H1 (cell line): ENCODE data around the gene RASGRP4. TPM values are rescaled to one million over a fixed set of nuclear protein-coding genes. Genes with fewer than 3 reads are reported as not detected.

Source experiments
- CTCF ChIA-PET: fragments of 300-600 bp; sonication (Branson Sonifier 250); formaldehyde crosslinking; loops from one replicate; lab custom pipeline; 2021; ENCODE audit not compliant: partially characterized antibody; lab: Charles Lee
- POLR2A ChIA-PET: fragments of 300-600 bp; sonication (Branson Sonifier 250); formaldehyde crosslinking; loops from one replicate; lab custom pipeline; 2021; ENCODE audit warnings: inconsistent platforms; ENCODE audit not compliant: partially characterized antibody; lab: Charles Lee
- DNase-seq, 2 experiments: peaks; one replicate each; pipeline versions ENCODE4 v3.0.0 to v3.0.0-alpha.2; 2010 to 2022; ENCODE audit warnings: low spot score in 2 of 2, low read depth in 1 of 2, mixed read lengths in 1 of 2
- FAIRE-seq: peaks from 2 replicates; lab custom pipeline; 2011; peaks lifted over from hg19 to GRCh38; lab: Jason Lieb, UNC
- H2AFZ ChIP-seq: 2 replicates; pipeline ENCODE4 v1.8.1; 2012; ENCODE audit warnings: low read length, inconsistent platforms
- H2AK5ac ChIP-seq: 2 replicates; pipeline ENCODE4 v1.6.1; 2013; ENCODE audit warnings: low read depth, low read length
- H2BK120ac ChIP-seq: replicated peaks from 2 replicates; pipeline ENCODE3; 2013; ENCODE audit warnings: low read depth, low read length, inconsistent platforms
- H2BK12ac ChIP-seq: 2 replicates; pipeline ENCODE4 v1.6.1; 2013; ENCODE audit warnings: low read depth, low read length
- H2BK15ac ChIP-seq: 2 replicates; pipeline ENCODE4 v1.6.1; 2013; ENCODE audit warnings: low read length
- H2BK20ac ChIP-seq: 2 replicates; pipeline ENCODE4 v1.6.1; 2013; ENCODE audit warnings: low read length
- H2BK5ac ChIP-seq: 2 replicates; pipeline ENCODE4 v1.6.1; 2013; ENCODE audit warnings: low read depth, low read length
- H3K14ac ChIP-seq: 2 replicates; pipeline ENCODE4 v1.6.1; 2013; ENCODE audit warnings: inconsistent platforms; ENCODE audit not compliant: insufficient read length
- H3K18ac ChIP-seq: 2 replicates; pipeline ENCODE4 v1.6.1; 2013; ENCODE audit warnings: low read length; ENCODE audit errors: extremely low read depth
- H3K23ac ChIP-seq: 2 replicates; pipeline ENCODE4 v1.6.1; 2013; ENCODE audit warnings: inconsistent platforms; ENCODE audit not compliant: insufficient read length
- H3K23me2 ChIP-seq: 2 replicates; pipeline ENCODE4 v1.6.1; 2013; ENCODE audit warnings: low read depth, low read length
- H3K27ac ChIP-seq: 2 replicates; pipeline ENCODE4 v1.6.1; 2011; ENCODE audit warnings: low read depth, low read length, inconsistent platforms
- H3K27me3 ChIP-seq, 4 experiments: replicated peaks in 1 of 4; 1 replicate in 1 of 4; 2 replicates in 3 of 4; pipeline versions ENCODE4 v1.6.1 to v1.8.1; 2011 to 2013; ENCODE audit warnings: low read length in 3 of 4, mild to moderate bottlenecking in 3 of 4, inconsistent platforms in 2 of 4, mixed read lengths in 2 of 4, moderate library complexity in 1 of 4; ENCODE audit not compliant: control insufficient read depth in 3 of 4, insufficient read depth in 3 of 4; ENCODE audit errors: extremely low read depth in 1 of 4
- H3K36me3 ChIP-seq, 4 experiments: 2 replicates each; pipeline versions ENCODE4 v1.6.1 to v1.8.1; 2011 to 2013; ENCODE audit warnings: mild to moderate bottlenecking in 4 of 4, low read length in 3 of 4, moderate library complexity in 2 of 4, control low read depth in 1 of 4, inconsistent platforms in 1 of 4; ENCODE audit not compliant: insufficient read depth in 4 of 4, control insufficient read depth in 2 of 4
- H3K4ac ChIP-seq: replicated peaks from 2 replicates; pipeline ENCODE3; 2013; ENCODE audit warnings: low read length, low read depth, mixed read lengths, inconsistent platforms; ENCODE audit not compliant: insufficient read length
- H3K4me1 ChIP-seq, 4 experiments: replicated peaks in 1 of 4; 1 replicate in 1 of 4; 2 replicates in 3 of 4; pipeline versions ENCODE4 v1.6.1 to v1.8.1; 2011 to 2013; ENCODE audit warnings: low read length in 3 of 4, inconsistent platforms in 2 of 4, mixed read lengths in 1 of 4; ENCODE audit not compliant: insufficient read depth in 4 of 4, control insufficient read depth in 3 of 4
- H3K4me2 ChIP-seq, 2 experiments: 2 replicates each; pipeline versions ENCODE4 v1.6.1 to v1.8.1; 2011 to 2013; ENCODE audit warnings: low read depth in 2 of 2, low read length in 2 of 2, control low read depth in 1 of 2, inconsistent platforms in 1 of 2, mild to moderate bottlenecking in 1 of 2; ENCODE audit not compliant: insufficient read depth in 1 of 2
- H3K4me3 ChIP-seq, 4 experiments: fragments of 200-600, 300-600 bp in 1 of 4; sonication (generic), shearing (Covaris generic), sonication (Bioruptor Twin) in 1 of 4; 2 replicates each; pipeline versions ENCODE4 v1.5.1 to v1.8.1; 2011 to 2016; ENCODE audit warnings: low read length in 4 of 4, low read depth in 3 of 4, control low read depth in 2 of 4, inconsistent platforms in 2 of 4, mild to moderate bottlenecking in 2 of 4, mixed read lengths in 1 of 4, moderate library complexity in 1 of 4; ENCODE audit not compliant: insufficient read depth in 2 of 4; ENCODE audit errors: extremely low read depth in 1 of 4
- H3K56ac ChIP-seq: replicated peaks from 2 replicates; pipeline ENCODE3; 2013; ENCODE audit warnings: low read depth, mild to moderate bottlenecking, mixed read lengths, low read length, inconsistent platforms; ENCODE audit not compliant: insufficient read length
- H3K79me1 ChIP-seq: 2 replicates; pipeline ENCODE4 v1.6.1; 2013; ENCODE audit warnings: low read depth, low read length, control low read depth
- H3K79me2 ChIP-seq, 2 experiments: 2 replicates each; pipeline versions ENCODE4 v1.6.1 to v1.8.1; 2012 to 2013; ENCODE audit warnings: low read length in 2 of 2, mild to moderate bottlenecking in 2 of 2, inconsistent platforms in 1 of 2; ENCODE audit not compliant: insufficient read depth in 2 of 2, control insufficient read depth in 1 of 2
- H3K9ac ChIP-seq, 4 experiments: replicated peaks in 1 of 4; 1 replicate in 1 of 4; 2 replicates in 3 of 4; pipeline versions ENCODE4 v1.6.1 to v1.8.1; 2011 to 2013; ENCODE audit warnings: low read depth in 3 of 4, low read length in 3 of 4, control low read depth in 2 of 4, mild to moderate bottlenecking in 2 of 4, moderate library complexity in 2 of 4, inconsistent platforms in 1 of 4; ENCODE audit errors: extremely low read depth in 1 of 4
- H3K9me3 ChIP-seq, 2 experiments: 2 replicates each; pipeline versions ENCODE4 v1.6.1 to v1.8.1; 2012 to 2013; ENCODE audit warnings: mild to moderate bottlenecking in 2 of 2, moderate library complexity in 2 of 2, control low read depth in 1 of 2, inconsistent platforms in 1 of 2, low read depth in 1 of 2, low read length in 1 of 2, mixed read lengths in 1 of 2; ENCODE audit not compliant: insufficient read depth in 2 of 2
- H4K20me1 ChIP-seq, 2 experiments: replicated peaks in 1 of 2; 2 replicates each; pipeline versions ENCODE3 to v1.8.1; 2011 to 2013; ENCODE audit warnings: inconsistent platforms in 2 of 2, low read length in 2 of 2, mild to moderate bottlenecking in 1 of 2; ENCODE audit not compliant: insufficient read depth in 2 of 2, control insufficient read depth in 1 of 2
- H4K5ac ChIP-seq: 2 replicates; pipeline ENCODE4 v1.6.1; 2013; ENCODE audit warnings: low read length, low read depth, mixed read lengths, inconsistent platforms; ENCODE audit not compliant: insufficient read length
- H4K8ac ChIP-seq: 2 replicates; pipeline ENCODE4 v1.8.0; 2013; ENCODE audit warnings: mild to moderate bottlenecking, moderate library complexity, low read length, inconsistent platforms; ENCODE audit not compliant: insufficient read depth; ENCODE audit errors: extremely low read depth
- H4K91ac ChIP-seq: replicated peaks from 2 replicates; pipeline ENCODE3; 2013; ENCODE audit warnings: low read length, mixed read lengths, inconsistent platforms; ENCODE audit not compliant: insufficient read length
- BACH1 ChIP-seq: IDR thresholded peaks from 2 replicates; pipeline ENCODE4 v1.6.1; 2012; ENCODE audit warnings: low read length, improper control_type of control experiment
- CHD2 ChIP-seq: IDR thresholded peaks from 2 replicates; pipeline ENCODE4 v1.6.1; 2012; ENCODE audit warnings: low read length, improper control_type of control experiment
- KDM1A ChIP-seq: fragments of 200-600, 300-600 bp; sonication (generic); IDR thresholded peaks from 2 replicates; pipeline ENCODE4 v1.7.1; 2016; ENCODE audit warnings: mild to moderate bottlenecking, low read length, borderline replicate concordance
- WGBS, 2 experiments: shearing (Covaris generic) in 1 of 2; methylation state at CpG; one replicate each; pipeline versions ENCODE4 v1.1.6 to v1.1.7; 2013 to 2015; ENCODE audit warnings: low lambda C conversion rate in 2 of 2, mixed read lengths in 2 of 2, inconsistent platforms in 1 of 2, low coverage in 1 of 2, missing lambda C conversion rate in 1 of 2; ENCODE audit not compliant: insufficient replicate concordance in 2 of 2, insufficient coverage in 1 of 2, insufficient read length in 1 of 2; ENCODE audit errors: extremely low coverage in 1 of 2, missing lambda C conversion rate in 1 of 2; 5-methylcytosine and 5-hydroxymethylcytosine counted together
- polyA plus RNA-seq, 7 experiments: library from polyadenylated mRNA; depleted of rRNA in 3 of 7; stranded (reverse) in 5 of 7; unstranded in 2 of 7; fragments of >200 nt in 5 of 7; fragments of 200-250 nt in 2 of 7; gene quantifications; 1 replicate in 5 of 7; 2 replicates in 1 of 7; 4 replicates in 1 of 7; pipeline versions ENCODE4 v1.2.1 to v1.2.3, GENCODE V29; 2011 to 2013; ENCODE audit warnings: missing spikeins in 2 of 7, mixed read lengths in 2 of 7
- total RNA-seq: library from RNA; stranded (reverse); fragmentation: NEBNext Ultra II Directional; extraction: Animal tissue kit (Norgen Biotek cat#: 25700); gene quantifications from 2 replicates; pipeline ENCODE4 v1.2.1, GENCODE V29; 2021

The RASGRP4 gene
- total and polyA plus RNA-seq, 2 of the 8 experiments (the other 6 are each of a cell fraction or from before 2014, with no cell fraction given): 1.9 to 3.1 TPM

DNA sequence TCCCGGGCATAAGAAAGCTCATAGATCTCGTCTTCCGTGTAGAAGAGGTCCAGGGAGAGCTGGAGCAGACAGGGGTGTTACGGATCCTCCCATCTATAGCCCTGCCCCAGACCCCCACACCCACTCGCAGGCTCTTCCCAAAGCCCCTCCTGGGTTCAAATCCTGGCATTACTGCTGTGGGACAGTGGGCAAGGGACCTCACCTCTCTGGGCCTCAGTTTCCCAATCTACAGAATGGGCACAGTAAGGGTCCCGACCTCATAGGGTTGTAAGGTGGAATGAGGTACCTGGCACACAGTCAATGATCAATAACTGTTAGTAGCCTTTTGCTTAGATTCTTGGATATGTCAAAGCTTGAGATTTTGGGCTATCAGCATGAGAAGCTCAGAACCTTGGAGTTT, 12.6 kb downstream of the RASGRP4 start:
- no peak overlapping the region for H3K4ac ChIP-seq
- no peak overlapping the region for H4K5ac ChIP-seq
- H3K14ac ChIP-seq: no peak overlapping the region
- H4K20me1 ChIP-seq: no peaks in the 10 kb centered on the region
- H2BK20ac ChIP-seq: no peak overlapping the region
- no peak overlapping the region for H2BK5ac ChIP-seq
- H2BK15ac ChIP-seq: no peak overlapping the region
- no peak overlapping the region for H3K9ac ChIP-seq
- no peak overlapping the region for H3K18ac ChIP-seq
- DNase-seq (no peak), FAIRE-seq (no peak)
- no peak overlapping the region for H3K4me2 ChIP-seq
- POLR2A ChIA-PET: interaction anchor here (1.0 to 1.8 kb wide), 4 partner anchors 11 to 191 kb away, joined by 3 to 4 read pairs (median 3); no protein-coding TSS in a partner anchor
- H2AFZ ChIP-seq: no peak overlapping the region
- no peak overlapping the region for H4K8ac ChIP-seq
- WGBS, 2 experiments: 91% methylated on average over 5 of the region's 6 CpGs; no CpG with 5 or more reads in 1 of the 2 experiments
- no peak overlapping the region for H2AK5ac ChIP-seq
- no peak overlapping the region for H4K91ac ChIP-seq
- no peak for TF ChIP-seq CHD2
- 0 out of 2 replicates have a peak, but pooled peaks have one; percentile 55 for TF ChIP-seq KDM1A
- TF ChIP-seq BACH1: no peak
- H2BK12ac ChIP-seq: no peak overlapping the region
- peaks cover 0 to 4% (median 1%) of the 10 kb centered on the region in 4 experiments; a peak in 3 of 7 replicates for H3K27me3 ChIP-seq
- CTCF ChIA-PET: interaction anchor here (0.6 to 5.7 kb wide), 6 partner anchors 9 to 27 kb away, joined by 3 to 32 read pairs (median 4); partner anchors contain the start of genes FAM98C and RASGRP4
- no peaks in the 10 kb centered on the region for H3K9me3 ChIP-seq
- H3K36me3 ChIP-seq: no peaks in the 10 kb centered on the region
- peaks cover 6% of the 10 kb centered on the region for H3K23me2 ChIP-seq
- no peak overlapping the region for H3K56ac ChIP-seq
- no peaks in the 10 kb centered on the region; the same call in 1 of the 2 replicates for H3K79me1 ChIP-seq
- H3K4me1 ChIP-seq: peaks cover 0 to 10% (median 8%) of the 10 kb centered on the region in 4 experiments; a peak in 5 of 7 replicates
- H3K79me2 ChIP-seq: no peaks in the 10 kb centered on the region
- no peak overlapping the region for H2BK120ac ChIP-seq
- no peak overlapping the region for H3K23ac ChIP-seq
- no peak overlapping the region for H3K4me3 ChIP-seq
- H3K27ac ChIP-seq: no peak overlapping the region
